ENCODE results near the gene LUC7L3. TPM values are rescaled to one million over a fixed set of nuclear protein-coding genes. Genes with fewer than 3 reads are reported as not detected.

Gene LUC7L3
- total RNA-seq, 1 experiment from 2014 or later: 154 TPM

DNA sequence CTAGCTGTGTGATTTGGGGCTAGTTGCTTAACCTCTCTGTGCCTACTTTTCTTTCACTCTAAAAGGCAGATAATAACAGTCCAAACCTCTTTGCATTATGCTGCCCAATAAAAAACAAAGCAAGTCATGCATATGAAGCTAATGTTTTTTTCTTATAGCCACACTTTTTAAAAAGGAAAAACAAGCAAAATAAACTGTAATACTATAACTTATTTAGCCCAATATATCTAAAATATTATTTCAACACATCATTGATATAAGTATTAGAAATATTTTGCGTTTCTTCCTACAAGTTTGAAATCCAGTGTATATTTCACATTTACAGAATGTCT is 34.1 kb upstream of the LUC7L3 start:
- H2BK12ac ChIP-seq (ENCODE audit: insufficient read length, low read depth, low read length): no peak overlapping the region
- no peak overlapping the region for H2AK5ac ChIP-seq (ENCODE audit: insufficient read length, low read length)
- no peaks in the 10 kb centered on the region for H3K4me1 ChIP-seq (ENCODE audit: insufficient read depth, low read length)
- H3K36me3 Mint-ChIP-seq (ENCODE audit: insufficient read depth in 1 of 3, low read depth in 3 of 3): no peaks in the 10 kb centered on the region
- H4K91ac ChIP-seq (ENCODE audit: insufficient read length, low read depth, low read length): no peak overlapping the region
- no peak overlapping the region for H2BK20ac ChIP-seq (ENCODE audit: low read depth, low read length, poor library complexity, severe bottlenecking)
- H3K27me3 ChIP-seq (ENCODE audit: insufficient read depth, low read length): no peaks in the 10 kb centered on the region
- no peak overlapping the region for H3K4me3 Mint-ChIP-seq
- no peak overlapping the region for H4K5ac ChIP-seq (ENCODE audit: insufficient read length, low read depth, low read length)
- no peak overlapping the region for H3K18ac ChIP-seq (ENCODE audit: insufficient read length, low read depth, low read length)
- H4K8ac ChIP-seq (replicated peaks; ENCODE audit: insufficient read length, low read depth, low read length): no peak overlapping the region
- H3K9ac ChIP-seq (ENCODE audit: extremely low read depth, insufficient read length, low read length): no peak overlapping the region
- no peaks in the 10 kb centered on the region for H3K79me2 ChIP-seq (ENCODE audit: insufficient read depth, low read length)
- H3K27me3 Mint-ChIP-seq (ENCODE audit: low read depth): peaks cover 2% of the 10 kb centered on the region
- H2BK15ac ChIP-seq (ENCODE audit: low read depth, low read length): no peak overlapping the region
- H3T11ph ChIP-seq (ENCODE audit: low read length): no peak overlapping the region
- no peaks in the 10 kb centered on the region for H3K23me2 ChIP-seq (ENCODE audit: insufficient read length, low read depth, low read length, poor library complexity, severe bottlenecking)
- no peaks in the 10 kb centered on the region for H4K20me1 ChIP-seq (ENCODE audit: control insufficient read depth, insufficient read depth, insufficient read length)
- no peak overlapping the region for H3K14ac ChIP-seq (ENCODE audit: insufficient read depth, low read length)
- no peak overlapping the region for H3K4me2 ChIP-seq (ENCODE audit: insufficient read depth, insufficient read length, low read length)
- no peak overlapping the region for H3K4ac ChIP-seq (ENCODE audit: low read depth, low read length)
- no peak overlapping the region for H2BK5ac ChIP-seq (ENCODE audit: insufficient read length, low read length)
- no peak overlapping the region for H3K23ac ChIP-seq (ENCODE audit: insufficient read length, low read depth, low read length)
- no peaks in the 10 kb centered on the region for H3K9me3 ChIP-seq (ENCODE audit: control insufficient read depth, low read depth, low read length)
- no CpG with 5 or more reads among the region's 1 CpG for WGBS (ENCODE audit: extremely low coverage, insufficient read length, low lambda C conversion rate)
- TF ChIP-seq, protein P1, sequence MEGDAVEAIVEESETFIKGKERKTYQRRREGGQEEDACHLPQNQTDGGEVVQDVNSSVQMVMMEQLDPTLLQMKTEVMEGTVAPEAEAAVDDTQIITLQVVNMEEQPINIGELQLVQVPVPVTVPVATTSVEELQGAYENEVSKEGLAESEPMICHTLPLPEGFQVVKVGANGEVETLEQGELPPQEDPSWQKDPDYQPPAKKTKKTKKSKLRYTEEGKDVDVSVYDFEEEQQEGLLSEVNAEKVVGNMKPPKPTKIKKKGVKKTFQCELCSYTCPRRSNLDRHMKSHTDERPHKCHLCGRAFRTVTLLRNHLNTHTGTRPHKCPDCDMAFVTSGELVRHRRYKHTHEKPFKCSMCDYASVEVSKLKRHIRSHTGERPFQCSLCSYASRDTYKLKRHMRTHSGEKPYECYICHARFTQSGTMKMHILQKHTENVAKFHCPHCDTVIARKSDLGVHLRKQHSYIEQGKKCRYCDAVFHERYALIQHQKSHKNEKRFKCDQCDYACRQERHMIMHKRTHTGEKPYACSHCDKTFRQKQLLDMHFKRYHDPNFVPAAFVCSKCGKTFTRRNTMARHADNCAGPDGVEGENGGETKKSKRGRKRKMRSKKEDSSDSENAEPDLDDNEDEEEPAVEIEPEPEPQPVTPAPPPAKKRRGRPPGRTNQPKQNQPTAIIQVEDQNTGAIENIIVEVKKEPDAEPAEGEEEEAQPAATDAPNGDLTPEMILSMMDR (conservative IDR thresholded peaks at IDR 0.05): no peak
- no peaks in the 10 kb centered on the region; a peak in 1 of 5 replicates for H3K9me3 Mint-ChIP-seq
- no peaks in the 10 kb centered on the region for H3K79me1 ChIP-seq (ENCODE audit: insufficient read depth, low read depth, low read length, poor library complexity, severe bottlenecking)
- H3K4me1 Mint-ChIP-seq: peaks cover 32 to 51% of the 10 kb centered on the region in 2 experiments
- no peak overlapping the region for H3K27ac Mint-ChIP-seq
- no peak overlapping the region for H3K27ac ChIP-seq (ENCODE audit: insufficient read length, low read depth, low read length)
- H2BK120ac ChIP-seq (ENCODE audit: low read depth, low read length, poor library complexity, severe bottlenecking): no peak overlapping the region
- H3K56ac ChIP-seq (ENCODE audit: insufficient read length, low read depth, low read length): no peak overlapping the region
- DNase-seq: no peak
- H2AFZ ChIP-seq (ENCODE audit: low read length): no peak overlapping the region
